ENCODE results near the gene PAPPA2. TPM values are rescaled to one million over a fixed set of nuclear protein-coding genes. Genes with fewer than 3 reads are reported as not detected.

Gene PAPPA2
- total and polyA plus RNA-seq, 10 of the 15 experiments (the other 5 are each of a cell fraction or from before 2014, with no cell fraction given): under 0.01 to 0.06 (median 0.03) TPM; not detected in 7

DNA sequence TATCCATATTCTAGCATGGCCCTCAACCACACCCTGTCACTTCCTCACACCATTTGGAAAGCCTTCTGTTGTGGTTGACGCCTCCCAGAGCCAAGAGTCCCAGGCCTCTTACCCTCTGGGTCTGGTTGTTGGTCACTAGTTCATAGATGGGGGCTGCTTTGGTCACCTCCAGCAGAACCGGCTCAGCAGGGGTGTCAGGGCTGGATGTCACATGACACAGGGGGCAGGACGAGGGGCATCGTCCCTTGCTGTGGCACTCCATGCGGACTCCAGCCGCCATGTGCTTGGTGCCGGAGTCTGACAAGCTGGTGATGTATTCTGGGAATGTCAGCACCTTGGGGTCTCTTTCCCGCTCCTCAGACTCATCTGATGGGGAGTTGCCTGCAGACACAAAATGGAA is 431.5 kb downstream of the PAPPA2 start:
- no peak for ATAC-seq
- 36% methylated on average over 8 of the region's 8 CpGs for WGBS (ENCODE audit: insufficient coverage, insufficient replicate concordance, low lambda C conversion rate, missing lambda C conversion rate)

More for the DNA sequence above, 431.5 kb downstream of the PAPPA2 start:
- POLR2A ChIA-PET: no interaction called here
- no TSS peak for BruUV-seq (replicated peaks)
- Histone ChIP-seq H3K27me3 (replicated peaks in 1 of 2; ENCODE audit: control insufficient read depth in 2 of 2, insufficient read depth in 2 of 2, low read length in 1 of 2) (peaks cover 0 to 2% of the 10 kb centered on the region in 2 experiments; a peak in 2 of 4 replicates), H3K4me1 (ENCODE audit: control insufficient read depth, insufficient read depth, low read length) (no peaks in the 10 kb centered on the region), H3K9me3 (replicated peaks; ENCODE audit: control insufficient read depth, insufficient read depth, low read length) (no peaks in the 10 kb centered on the region), H3K27ac (ENCODE audit: control insufficient read depth, insufficient read depth) (no peak overlapping the region), H3K79me2 (ENCODE audit: control insufficient read depth, insufficient read depth, low read length) (no peaks in the 10 kb centered on the region), H3K4me2 (ENCODE audit: control insufficient read depth, insufficient read depth) (no peak overlapping the region), H2AFZ (ENCODE audit: control insufficient read depth, low read depth, low read length) (no peak overlapping the region), H3K9ac (ENCODE audit: control insufficient read depth, insufficient read depth, low read length) (no peak overlapping the region), H4K20me1 (ENCODE audit: control insufficient read depth, insufficient read depth) (no peaks in the 10 kb centered on the region), H3K36me3 (ENCODE audit: control insufficient read depth in 2 of 2, insufficient read depth in 2 of 2, low read length in 1 of 2) (no peaks in the 10 kb centered on the region), H3K4me3 (no peak overlapping the region)
- in situ Hi-C loops (cut with MboI) (loop anchor here (10.0 kb wide), 3 partner anchors 280 to 1050 kb away; partner anchors contain the start of gene BRINP2), intact Hi-C loops (cut with micrococcal nuclease; ENCODE audit: unreplicated experiment) (no loop called here)
- RAD21 ChIA-PET (ENCODE audit: unreplicated experiment): no interaction called here
- no peak for FAIRE-seq
- SMC1A ChIA-PET (ENCODE audit: uncharacterized antibody, unreplicated experiment): no interaction called here
- CTCF ChIA-PET: interaction anchor here (0.9 to 2.7 kb wide), 3 partner anchors 12 to 53 kb away, joined by 3 to 11 read pairs (median 7); no protein-coding TSS in a partner anchor
- DNase-seq (ENCODE audit: low read depth, low spot score): no peak
- TF ChIP-seq, protein P1, sequence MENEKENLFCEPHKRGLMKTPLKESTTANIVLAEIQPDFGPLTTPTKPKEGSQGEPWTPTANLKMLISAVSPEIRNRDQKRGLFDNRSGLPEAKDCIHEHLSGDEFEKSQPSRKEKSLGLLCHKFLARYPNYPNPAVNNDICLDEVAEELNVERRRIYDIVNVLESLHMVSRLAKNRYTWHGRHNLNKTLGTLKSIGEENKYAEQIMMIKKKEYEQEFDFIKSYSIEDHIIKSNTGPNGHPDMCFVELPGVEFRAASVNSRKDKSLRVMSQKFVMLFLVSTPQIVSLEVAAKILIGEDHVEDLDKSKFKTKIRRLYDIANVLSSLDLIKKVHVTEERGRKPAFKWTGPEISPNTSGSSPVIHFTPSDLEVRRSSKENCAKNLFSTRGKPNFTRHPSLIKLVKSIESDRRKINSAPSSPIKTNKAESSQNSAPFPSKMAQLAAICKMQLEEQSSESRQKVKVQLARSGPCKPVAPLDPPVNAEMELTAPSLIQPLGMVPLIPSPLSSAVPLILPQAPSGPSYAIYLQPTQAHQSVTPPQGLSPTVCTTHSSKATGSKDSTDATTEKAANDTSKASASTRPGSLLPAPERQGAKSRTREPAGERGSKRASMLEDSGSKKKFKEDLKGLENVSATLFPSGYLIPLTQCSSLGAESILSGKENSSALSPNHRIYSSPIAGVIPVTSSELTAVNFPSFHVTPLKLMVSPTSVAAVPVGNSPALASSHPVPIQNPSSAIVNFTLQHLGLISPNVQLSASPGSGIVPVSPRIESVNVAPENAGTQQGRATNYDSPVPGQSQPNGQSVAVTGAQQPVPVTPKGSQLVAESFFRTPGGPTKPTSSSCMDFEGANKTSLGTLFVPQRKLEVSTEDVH (IDR thresholded peaks at IDR 0.05; ENCODE audit: low read depth, partially characterized antibody): no peak
- TF ChIP-seq, protein P2, sequence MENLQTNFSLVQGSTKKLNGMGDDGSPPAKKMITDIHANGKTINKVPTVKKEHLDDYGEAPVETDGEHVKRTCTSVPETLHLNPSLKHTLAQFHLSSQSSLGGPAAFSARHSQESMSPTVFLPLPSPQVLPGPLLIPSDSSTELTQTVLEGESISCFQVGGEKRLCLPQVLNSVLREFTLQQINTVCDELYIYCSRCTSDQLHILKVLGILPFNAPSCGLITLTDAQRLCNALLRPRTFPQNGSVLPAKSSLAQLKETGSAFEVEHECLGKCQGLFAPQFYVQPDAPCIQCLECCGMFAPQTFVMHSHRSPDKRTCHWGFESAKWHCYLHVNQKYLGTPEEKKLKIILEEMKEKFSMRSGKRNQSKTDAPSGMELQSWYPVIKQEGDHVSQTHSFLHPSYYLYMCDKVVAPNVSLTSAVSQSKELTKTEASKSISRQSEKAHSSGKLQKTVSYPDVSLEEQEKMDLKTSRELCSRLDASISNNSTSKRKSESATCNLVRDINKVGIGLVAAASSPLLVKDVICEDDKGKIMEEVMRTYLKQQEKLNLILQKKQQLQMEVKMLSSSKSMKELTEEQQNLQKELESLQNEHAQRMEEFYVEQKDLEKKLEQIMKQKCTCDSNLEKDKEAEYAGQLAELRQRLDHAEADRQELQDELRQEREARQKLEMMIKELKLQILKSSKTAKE (IDR thresholded peaks at IDR 0.05; ENCODE audit: low read depth, poor library complexity, severe bottlenecking): no peak
- TF ChIP-seq RFX5 (IDR thresholded peaks at IDR 0.05; ENCODE audit: low read depth, low read length) (no peak), ZNF207 (IDR thresholded peaks at IDR 0.05; ENCODE audit: borderline replicate concordance) (no peak), MYB (IDR thresholded peaks at IDR 0.05; ENCODE audit: borderline replicate concordance, low read depth, low read length) (no peak), JUND (IDR thresholded peaks at IDR 0.05; ENCODE audit: low read depth, low read length) (no peak), POLR2A (IDR thresholded peaks at IDR 0.05; ENCODE audit: low read depth, low read length) (no peak), RBBP5 (conservative IDR thresholded peaks at IDR 0.05) (no peak), SUPT20H (IDR thresholded peaks at IDR 0.05; ENCODE audit: borderline replicate concordance, control insufficient read depth, low read depth, low read length) (no peak), BHLHE40 (IDR thresholded peaks at IDR 0.05; ENCODE audit: borderline replicate concordance in 1 of 2, low read depth in 2 of 2, low read length in 1 of 2) (no peak), YBX1 (IDR thresholded peaks at IDR 0.05) (no peak)
